Measurements from ENCODE around the gene IKZF5. TPM values are rescaled to one million over a fixed set of nuclear protein-coding genes. Genes with fewer than 3 reads are reported as not detected.

The IKZF5 gene
- total and polyA plus RNA-seq, 9 donors: 5.0 to 17.9 (median 13.3) TPM

DNA sequence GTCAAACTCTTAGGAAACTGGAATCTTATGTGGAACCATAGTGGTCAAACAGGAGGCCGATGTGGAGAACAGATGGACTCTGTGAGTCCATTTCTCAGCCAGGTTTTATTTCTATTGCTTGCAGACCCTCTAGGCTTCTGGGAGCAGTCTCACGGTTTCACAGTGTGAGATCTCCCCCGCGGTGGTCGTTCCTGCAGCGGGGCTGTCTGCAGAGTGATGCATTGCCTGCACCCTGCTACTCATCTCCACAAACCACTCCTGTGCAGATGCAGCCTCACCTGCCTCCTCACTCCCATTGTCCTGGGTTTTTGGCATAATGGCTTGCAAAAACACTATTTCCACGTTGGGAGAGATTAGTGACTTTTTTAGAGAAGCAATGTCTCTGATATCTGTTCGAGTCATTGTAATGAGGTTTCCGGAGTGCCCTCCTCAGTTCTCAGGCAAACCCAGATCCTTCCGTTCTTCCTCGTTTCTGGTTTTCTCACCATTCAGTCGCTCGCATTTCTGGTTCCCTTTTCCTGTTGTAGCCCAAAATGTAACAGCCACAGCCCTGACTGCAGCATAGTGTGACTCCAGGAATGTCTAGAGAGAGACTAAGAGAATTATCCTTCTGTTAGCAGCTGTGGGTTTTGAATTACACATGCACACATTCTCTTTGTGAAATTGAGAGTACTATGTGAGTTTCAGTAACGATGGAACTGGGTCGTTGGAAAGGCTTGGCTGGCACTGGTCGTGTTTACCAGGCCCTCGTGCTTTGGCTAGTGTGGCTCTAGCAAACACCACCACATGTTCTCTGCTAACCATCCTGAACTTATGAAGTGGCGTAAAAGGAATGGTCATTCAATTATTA, 30.4 kb upstream of the IKZF5 start:
- no peaks in the 10 kb centered on the region for H3K9me3 ChIP-seq (replicated peaks; ENCODE audit: control insufficient read depth, low read depth, low read length)
- no peaks in the 10 kb centered on the region for H3K27me3 ChIP-seq (ENCODE audit: control insufficient read depth, insufficient read depth, low read length)
- no peaks in the 10 kb centered on the region for H3K4me1 ChIP-seq (ENCODE audit: control insufficient read depth, insufficient read depth, low read length)
- no peak overlapping the region for H3K27ac ChIP-seq (ENCODE audit: low read length)
- peaks cover 15% of the 10 kb centered on the region for H3K36me3 ChIP-seq (ENCODE audit: control insufficient read depth, insufficient read depth, low read length)
- peak; percentile 9 for DNase-seq
- H3K4me3 ChIP-seq (ENCODE audit: low read length): no peak overlapping the region
- 60% methylated on average over 11 of the region's 18 CpGs for WGBS (ENCODE audit: insufficient coverage)

DNA sequence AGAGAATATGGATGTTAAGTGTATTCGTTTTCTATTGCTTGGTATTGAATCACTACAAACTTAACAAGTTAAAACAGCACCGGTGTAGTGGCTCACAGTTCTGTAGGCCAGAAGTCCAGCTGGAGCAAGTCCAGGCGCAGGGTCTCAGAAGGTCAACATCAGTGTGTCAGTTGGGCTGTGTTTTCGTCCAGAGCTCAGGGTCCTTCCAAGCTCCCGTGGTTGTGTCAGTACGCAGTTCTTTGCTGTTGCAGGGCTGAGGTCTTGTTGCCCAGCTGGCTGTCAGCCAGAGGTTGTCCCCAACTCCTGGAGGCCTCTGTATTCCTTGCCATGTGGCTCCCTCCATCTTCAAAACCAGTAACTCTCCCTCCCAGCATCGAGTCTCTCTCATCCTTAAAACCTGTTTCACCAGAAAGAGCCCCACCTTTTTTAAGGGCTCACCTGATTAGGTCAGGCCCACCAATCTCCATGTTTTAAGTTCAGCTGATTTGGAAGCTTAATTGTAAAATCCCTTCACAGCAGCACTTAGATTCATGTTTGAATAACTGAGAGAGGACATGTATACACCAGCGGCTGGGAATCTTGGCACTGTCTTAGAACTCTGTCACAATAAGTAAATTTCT, 27.0 kb upstream of the IKZF5 start:
- no peak overlapping the region for H3K4me3 ChIP-seq (ENCODE audit: low read length)
- no peak overlapping the region for H3K27ac ChIP-seq (ENCODE audit: low read length)
- no peak for DNase-seq
- H3K36me3 ChIP-seq (ENCODE audit: control insufficient read depth, insufficient read depth, low read length): peaks cover 14% of the 10 kb centered on the region
- H3K4me1 ChIP-seq (ENCODE audit: control insufficient read depth, insufficient read depth, low read length): no peaks in the 10 kb centered on the region
- H3K27me3 ChIP-seq (ENCODE audit: control insufficient read depth, insufficient read depth, low read length): no peaks in the 10 kb centered on the region
- H3K9me3 ChIP-seq (replicated peaks; ENCODE audit: control insufficient read depth, low read depth, low read length): no peaks in the 10 kb centered on the region
- 95% methylated on average over 6 of the region's 8 CpGs for WGBS (ENCODE audit: insufficient coverage)

DNA sequence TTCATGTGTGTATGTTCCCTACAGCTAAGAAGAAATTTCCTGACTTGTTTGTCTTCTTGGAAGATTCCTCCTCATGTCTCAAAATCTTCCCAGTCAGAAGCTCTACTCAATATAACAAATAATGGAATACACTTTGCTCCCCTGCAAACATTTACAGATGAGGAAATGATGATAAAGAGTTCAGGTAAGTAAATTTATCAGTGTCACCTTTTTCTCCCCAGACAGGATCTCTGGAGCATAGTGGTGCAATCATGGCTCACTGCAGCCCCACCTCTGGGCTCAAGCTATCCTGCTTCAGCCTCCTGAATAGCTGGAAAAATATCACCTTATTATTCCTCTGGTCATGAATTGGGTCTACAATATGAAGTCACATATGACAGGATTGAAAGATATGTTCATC, 25.7 kb upstream of the IKZF5 start:
- Histone ChIP-seq H3K9me3 (replicated peaks; ENCODE audit: control insufficient read depth, low read depth, low read length) (no peaks in the 10 kb centered on the region), H3K27ac (ENCODE audit: low read length) (no peak overlapping the region), H3K4me1 (ENCODE audit: control insufficient read depth, insufficient read depth, low read length) (no peaks in the 10 kb centered on the region), H3K27me3 (ENCODE audit: control insufficient read depth, insufficient read depth, low read length) (no peaks in the 10 kb centered on the region), H3K36me3 (ENCODE audit: control insufficient read depth, insufficient read depth, low read length) (peaks cover 13% of the 10 kb centered on the region), H3K4me3 (ENCODE audit: low read length) (no peak overlapping the region)
- DNase-seq: no peak

DNA sequence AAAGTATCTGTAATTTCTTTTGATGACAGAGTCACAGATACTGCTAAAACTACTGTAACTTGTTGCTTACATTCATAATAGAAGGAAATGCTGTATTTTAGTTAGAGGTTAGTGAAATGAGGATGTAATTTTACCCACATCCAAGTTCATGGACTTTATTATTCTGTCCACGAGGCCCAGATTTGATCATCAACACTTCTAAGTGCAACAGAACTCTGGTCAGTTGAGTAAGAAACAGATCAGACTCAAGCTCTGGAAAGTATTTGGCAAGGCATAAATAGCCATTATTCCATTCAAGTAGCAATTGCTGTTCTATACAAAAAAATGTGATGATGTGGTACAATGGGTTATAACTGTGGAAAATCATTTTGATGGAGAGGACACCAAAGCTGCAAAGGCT, 22.5 kb upstream of the IKZF5 start:
- H3K27me3 ChIP-seq (ENCODE audit: control insufficient read depth, insufficient read depth, low read length): no peaks in the 10 kb centered on the region
- H3K9me3 ChIP-seq (replicated peaks; ENCODE audit: control insufficient read depth, low read depth, low read length): no peaks in the 10 kb centered on the region
- H3K36me3 ChIP-seq (ENCODE audit: control insufficient read depth, insufficient read depth, low read length): peaks cover 7% of the 10 kb centered on the region
- no CpG with 5 or more reads among the region's 1 CpG for WGBS (ENCODE audit: insufficient coverage)
- H3K27ac ChIP-seq (ENCODE audit: low read length): no peak overlapping the region
- H3K4me3 ChIP-seq (ENCODE audit: low read length): no peak overlapping the region
- H3K4me1 ChIP-seq (ENCODE audit: control insufficient read depth, insufficient read depth, low read length): no peaks in the 10 kb centered on the region
- DNase-seq: peak; percentile 4

DNA sequence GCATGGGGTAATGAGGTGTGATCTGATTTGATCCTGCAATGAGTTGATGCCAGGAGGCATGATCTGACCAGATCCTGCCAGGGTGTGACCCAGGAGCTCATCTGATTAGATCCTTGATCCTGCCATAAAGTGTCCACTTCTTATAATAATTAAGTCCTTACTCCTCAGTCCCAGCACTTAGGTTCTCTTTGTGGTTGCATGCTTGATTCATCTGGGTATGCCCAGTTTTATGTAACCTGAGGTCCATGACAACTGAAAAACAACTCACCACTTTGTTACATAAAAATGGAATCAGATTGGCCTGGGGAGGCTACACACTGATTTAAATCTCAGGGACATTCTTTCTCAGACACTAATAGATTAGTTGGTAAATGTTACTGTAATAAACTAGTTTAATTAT, 19.3 kb upstream of the IKZF5 start:
- Histone ChIP-seq H3K27me3 (ENCODE audit: control insufficient read depth, insufficient read depth, low read length) (no peaks in the 10 kb centered on the region), H3K9me3 (replicated peaks; ENCODE audit: control insufficient read depth, low read depth, low read length) (no peaks in the 10 kb centered on the region), H3K27ac (ENCODE audit: low read length) (no peak overlapping the region), H3K4me3 (ENCODE audit: low read length) (no peak overlapping the region), H3K4me1 (ENCODE audit: control insufficient read depth, insufficient read depth, low read length) (no peaks in the 10 kb centered on the region), H3K36me3 (ENCODE audit: control insufficient read depth, insufficient read depth, low read length) (no peaks in the 10 kb centered on the region)
- DNase-seq: no peak

DNA sequence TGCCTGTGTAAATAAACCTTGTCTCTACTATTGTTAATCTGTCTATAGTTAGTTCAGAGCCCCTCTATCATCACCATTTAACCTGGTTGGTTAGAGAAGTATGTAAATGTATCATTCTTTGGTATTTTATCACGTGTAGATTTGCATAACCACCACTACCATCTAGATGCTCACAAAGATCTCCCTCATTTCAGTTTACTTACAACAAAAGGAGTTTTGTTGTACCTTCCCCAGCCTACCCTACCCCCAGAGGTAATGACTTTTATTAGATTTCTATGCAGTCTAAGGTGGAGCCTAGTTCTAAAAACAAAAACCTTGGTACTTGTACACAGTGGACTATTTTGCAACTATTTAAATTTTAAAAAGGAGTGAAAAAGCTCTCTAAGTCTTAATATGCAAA, 17.7 kb upstream of the IKZF5 start:
- no peaks in the 10 kb centered on the region for H3K9me3 ChIP-seq (replicated peaks; ENCODE audit: control insufficient read depth, low read depth, low read length)
- no peaks in the 10 kb centered on the region for H3K27me3 ChIP-seq (ENCODE audit: control insufficient read depth, insufficient read depth, low read length)
- H3K27ac ChIP-seq (ENCODE audit: low read length): no peak overlapping the region
- DNase-seq: no peak
- H3K36me3 ChIP-seq (ENCODE audit: control insufficient read depth, insufficient read depth, low read length): no peaks in the 10 kb centered on the region
- no peak overlapping the region for H3K4me3 ChIP-seq (ENCODE audit: low read length)
- H3K4me1 ChIP-seq (ENCODE audit: control insufficient read depth, insufficient read depth, low read length): no peaks in the 10 kb centered on the region
- no CpG with 5 or more reads among the region's 1 CpG for WGBS (ENCODE audit: insufficient coverage)

DNA sequence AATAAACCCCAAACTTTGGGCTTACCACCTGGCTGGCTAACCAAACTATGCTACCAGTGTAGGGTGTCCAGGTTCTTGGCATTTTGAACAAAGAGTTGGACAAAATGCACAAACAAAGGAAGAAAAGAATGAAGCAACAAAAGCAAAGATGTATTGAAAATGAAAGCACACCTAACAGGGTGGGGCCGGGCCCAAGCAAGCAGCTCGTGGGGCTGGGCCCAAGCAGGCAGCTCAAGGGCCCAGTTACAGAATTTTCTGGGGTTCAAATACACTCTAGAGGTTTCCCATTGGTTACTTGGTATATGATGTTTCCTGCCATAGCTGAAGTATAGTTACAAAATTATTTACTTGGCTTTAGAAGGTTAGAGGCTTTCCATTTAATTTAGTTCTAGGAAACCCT, 15.9 kb upstream of the IKZF5 start:
- Histone ChIP-seq H3K9me3 (replicated peaks; ENCODE audit: control insufficient read depth, low read depth, low read length) (no peaks in the 10 kb centered on the region), H3K27me3 (ENCODE audit: control insufficient read depth, insufficient read depth, low read length) (no peaks in the 10 kb centered on the region), H3K4me3 (ENCODE audit: low read length) (no peak overlapping the region), H3K27ac (ENCODE audit: low read length) (no peak overlapping the region), H3K4me1 (ENCODE audit: control insufficient read depth, insufficient read depth, low read length) (no peaks in the 10 kb centered on the region), H3K36me3 (ENCODE audit: control insufficient read depth, insufficient read depth, low read length) (no peaks in the 10 kb centered on the region)
- WGBS (ENCODE audit: insufficient coverage): 88% methylated on average over 2 of the region's 2 CpGs
- DNase-seq: no peak

DNA sequence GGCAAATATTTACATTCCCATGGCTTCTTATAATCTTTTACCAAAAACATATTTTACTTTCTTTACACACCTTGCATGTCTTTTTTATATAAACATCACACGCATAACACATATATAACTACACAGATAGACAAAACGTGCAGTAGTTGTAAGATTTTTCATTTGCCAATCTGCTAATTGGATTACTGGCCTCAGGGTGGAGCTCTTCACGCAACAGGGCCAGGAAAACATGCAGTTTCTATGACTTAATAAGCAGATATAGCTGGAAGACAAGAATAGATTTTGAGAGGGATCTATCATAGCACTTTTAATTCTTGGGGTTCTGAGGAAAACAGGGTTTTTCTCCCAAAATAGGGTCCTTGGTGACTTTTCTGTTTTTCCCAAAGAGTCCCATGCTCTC, 12.9 kb upstream of the IKZF5 start:
- WGBS (ENCODE audit: insufficient coverage): no CpG with 5 or more reads among the region's 3 CpGs
- Histone ChIP-seq H3K9me3 (replicated peaks; ENCODE audit: control insufficient read depth, low read depth, low read length) (no peaks in the 10 kb centered on the region), H3K27ac (ENCODE audit: low read length) (no peak overlapping the region), H3K4me1 (ENCODE audit: control insufficient read depth, insufficient read depth, low read length) (no peaks in the 10 kb centered on the region), H3K4me3 (ENCODE audit: low read length) (no peak overlapping the region), H3K36me3 (ENCODE audit: control insufficient read depth, insufficient read depth, low read length) (no peaks in the 10 kb centered on the region), H3K27me3 (ENCODE audit: control insufficient read depth, insufficient read depth, low read length) (no peaks in the 10 kb centered on the region)
- DNase-seq: no peak

DNA sequence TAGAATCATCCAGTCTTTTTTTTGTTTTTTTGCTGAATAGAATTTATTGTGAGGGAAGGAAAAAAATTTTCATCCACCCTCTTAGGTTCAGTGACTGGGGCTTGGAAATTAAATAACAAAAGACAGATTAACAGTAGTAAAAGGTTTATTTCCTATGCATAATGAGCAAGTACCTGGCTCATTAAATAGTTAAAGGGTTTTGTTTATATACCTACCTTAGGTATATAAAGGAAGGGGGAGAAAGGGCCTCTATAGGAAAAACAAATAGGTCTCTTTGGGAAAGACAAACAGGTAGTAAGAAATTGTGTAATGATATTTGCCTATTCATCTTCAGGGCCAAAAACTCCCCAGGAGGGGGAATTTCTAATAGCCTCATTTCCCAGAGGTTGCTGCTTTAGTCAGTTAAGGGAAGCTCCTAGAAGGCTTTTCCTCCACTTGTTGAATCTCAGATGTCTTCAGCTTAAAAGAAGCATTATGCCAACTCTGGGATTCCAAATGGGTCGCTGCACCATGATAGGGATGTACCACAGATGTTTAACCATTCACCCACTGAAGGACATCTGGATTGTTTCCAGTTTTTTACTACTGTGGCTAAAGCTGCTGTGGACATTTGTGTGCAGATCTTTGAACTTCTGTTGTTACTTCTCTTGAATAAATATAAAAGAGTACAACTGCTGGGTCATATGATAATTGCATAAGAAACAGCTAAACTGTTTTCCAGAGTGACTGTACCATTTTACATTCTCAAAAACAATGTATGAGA, 11.5 kb upstream of the IKZF5 start:
- WGBS (ENCODE audit: insufficient coverage): no CpG with 5 or more reads among the region's 1 CpG
- Histone ChIP-seq H3K4me3 (ENCODE audit: low read length) (no peak overlapping the region), H3K27me3 (ENCODE audit: control insufficient read depth, insufficient read depth, low read length) (no peaks in the 10 kb centered on the region), H3K27ac (ENCODE audit: low read length) (no peak overlapping the region), H3K36me3 (ENCODE audit: control insufficient read depth, insufficient read depth, low read length) (no peaks in the 10 kb centered on the region), H3K4me1 (ENCODE audit: control insufficient read depth, insufficient read depth, low read length) (no peaks in the 10 kb centered on the region), H3K9me3 (replicated peaks; ENCODE audit: control insufficient read depth, low read depth, low read length) (no peaks in the 10 kb centered on the region)
- no peak for DNase-seq

DNA sequence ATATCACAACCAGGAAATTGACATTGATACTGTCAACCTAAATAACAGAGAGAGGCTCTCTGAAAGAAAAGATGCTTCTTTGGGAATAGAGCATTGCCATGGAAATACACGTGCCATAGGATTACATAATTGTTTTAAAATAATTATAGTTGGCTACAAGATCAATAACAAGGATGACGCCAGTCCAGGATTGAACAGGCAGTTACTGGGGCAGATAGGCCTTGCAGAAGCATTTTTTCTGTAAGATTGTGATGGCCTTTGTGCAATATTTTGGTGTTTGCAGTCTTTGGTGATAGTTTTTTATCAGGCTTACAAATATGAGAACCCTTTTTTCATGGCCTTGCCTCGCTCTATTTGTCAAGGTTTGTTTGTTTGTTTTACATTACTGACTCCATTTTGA, 10.7 kb upstream of the IKZF5 start:
- no CpG with 5 or more reads among the region's 3 CpGs for WGBS (ENCODE audit: insufficient coverage)

More for the DNA sequence above, 10.7 kb upstream of the IKZF5 start:
- Histone ChIP-seq H3K36me3 (ENCODE audit: control insufficient read depth, insufficient read depth, low read length) (no peaks in the 10 kb centered on the region), H3K27ac (ENCODE audit: low read length) (no peak overlapping the region), H3K4me3 (ENCODE audit: low read length) (no peak overlapping the region), H3K9me3 (replicated peaks; ENCODE audit: control insufficient read depth, low read depth, low read length) (no peaks in the 10 kb centered on the region), H3K27me3 (ENCODE audit: control insufficient read depth, insufficient read depth, low read length) (no peaks in the 10 kb centered on the region), H3K4me1 (ENCODE audit: control insufficient read depth, insufficient read depth, low read length) (no peaks in the 10 kb centered on the region)
- DNase-seq: no peak

Data from muscle of leg (tissue), 11 donors.